Measurements from ENCODE around the gene GPC3.

GRCh38 chrX:133969191-133969590, 16.2 kb downstream of the GPC3 start:
- TF ChIP-seq, protein P1, sequence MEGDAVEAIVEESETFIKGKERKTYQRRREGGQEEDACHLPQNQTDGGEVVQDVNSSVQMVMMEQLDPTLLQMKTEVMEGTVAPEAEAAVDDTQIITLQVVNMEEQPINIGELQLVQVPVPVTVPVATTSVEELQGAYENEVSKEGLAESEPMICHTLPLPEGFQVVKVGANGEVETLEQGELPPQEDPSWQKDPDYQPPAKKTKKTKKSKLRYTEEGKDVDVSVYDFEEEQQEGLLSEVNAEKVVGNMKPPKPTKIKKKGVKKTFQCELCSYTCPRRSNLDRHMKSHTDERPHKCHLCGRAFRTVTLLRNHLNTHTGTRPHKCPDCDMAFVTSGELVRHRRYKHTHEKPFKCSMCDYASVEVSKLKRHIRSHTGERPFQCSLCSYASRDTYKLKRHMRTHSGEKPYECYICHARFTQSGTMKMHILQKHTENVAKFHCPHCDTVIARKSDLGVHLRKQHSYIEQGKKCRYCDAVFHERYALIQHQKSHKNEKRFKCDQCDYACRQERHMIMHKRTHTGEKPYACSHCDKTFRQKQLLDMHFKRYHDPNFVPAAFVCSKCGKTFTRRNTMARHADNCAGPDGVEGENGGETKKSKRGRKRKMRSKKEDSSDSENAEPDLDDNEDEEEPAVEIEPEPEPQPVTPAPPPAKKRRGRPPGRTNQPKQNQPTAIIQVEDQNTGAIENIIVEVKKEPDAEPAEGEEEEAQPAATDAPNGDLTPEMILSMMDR (conservative IDR thresholded peaks at IDR 0.05): no peak
- TF ChIP-seq EZH2 (IDR thresholded peaks at IDR 0.05; ENCODE audit: low read depth): no peak
